GM12892 (cell line): ENCODE measurements around the gene ADAM15.

Experiments
- POLR2A ChIP-seq: IDR thresholded peaks from 2 replicates; pipeline ENCODE4 v1.6.1; 2011; ENCODE audit warnings: low read depth, low read length, control low read depth
- TAF1 ChIP-seq: IDR thresholded peaks from 2 replicates; pipeline ENCODE4 v1.6.1; 2011; ENCODE audit warnings: low read depth, mild to moderate bottlenecking, control low read depth, low read length, borderline replicate concordance

GRCh38 chr1:155042789-155043188, 8.3 kb upstream of the ADAM15 start:
- no peak for TF ChIP-seq POLR2A
- no peak for TF ChIP-seq TAF1
